Trophoblast cell (in vitro differentiated cells and primary cell): ENCODE measurements around the gene PIGB.

Experiments used
- DNase-seq, 2 donors: peaks; one replicate each; pipeline ENCODE4 v3.0.0-alpha.2; 2016
- H2AFZ ChIP-seq: 2 replicates; pipeline ENCODE4 v1.6.1; 2013; ENCODE audit warnings: low read length, moderate library complexity, mild to moderate bottlenecking; ENCODE audit not compliant: insufficient read depth, poor library complexity
- H2AK5ac ChIP-seq: 2 replicates; pipeline ENCODE4 v1.6.1; 2013; ENCODE audit warnings: mild to moderate bottlenecking, low read length
- H2BK120ac ChIP-seq: 2 replicates; pipeline ENCODE4 v1.6.1; 2013; ENCODE audit warnings: low read length, mild to moderate bottlenecking, moderate library complexity; ENCODE audit not compliant: insufficient read depth, poor library complexity
- H2BK12ac ChIP-seq: 2 replicates; pipeline ENCODE4 v1.6.1; 2013; ENCODE audit warnings: mild to moderate bottlenecking, low read length, moderate library complexity
- H2BK5ac ChIP-seq: 2 replicates; pipeline ENCODE4 v1.6.1; 2013; ENCODE audit warnings: low read length, low read depth, moderate library complexity, mild to moderate bottlenecking; ENCODE audit not compliant: poor library complexity
- H3K14ac ChIP-seq: 2 replicates; pipeline ENCODE4 v1.6.1; 2013; ENCODE audit warnings: mild to moderate bottlenecking, low read length
- H3K18ac ChIP-seq: 2 replicates; pipeline ENCODE4 v1.6.1; 2013; ENCODE audit warnings: mild to moderate bottlenecking, low read length
- H3K23ac ChIP-seq: 2 replicates; pipeline ENCODE4 v1.6.1; 2013; ENCODE audit warnings: low read length
- H3K27ac ChIP-seq: 2 replicates; pipeline ENCODE4 v1.5.1; 2013; ENCODE audit warnings: low read depth, mild to moderate bottlenecking, inconsistent platforms, low read length, moderate library complexity
- H3K27me3 ChIP-seq: 2 replicates; pipeline ENCODE4 v1.6.1; 2013; ENCODE audit warnings: inconsistent platforms, mild to moderate bottlenecking, low read length, moderate library complexity; ENCODE audit not compliant: insufficient read depth
- H3K36me3 ChIP-seq, 2 experiments: 1 replicate in 1 of 2; 2 replicates in 1 of 2; pipeline ENCODE4 v1.6.1; 2013; ENCODE audit warnings: low read length in 2 of 2, mild to moderate bottlenecking in 2 of 2, moderate library complexity in 1 of 2; ENCODE audit not compliant: insufficient read depth in 2 of 2, control insufficient read depth in 1 of 2
- H3K4ac ChIP-seq: 2 replicates; pipeline ENCODE4 v1.6.1; 2013; ENCODE audit warnings: low read depth, mild to moderate bottlenecking, low read length, moderate library complexity
- H3K4me1 ChIP-seq, 2 experiments: 1 replicate in 1 of 2; 2 replicates in 1 of 2; pipeline ENCODE4 v1.6.1; 2013; ENCODE audit warnings: low read length in 2 of 2, mild to moderate bottlenecking in 2 of 2, moderate library complexity in 1 of 2; ENCODE audit not compliant: insufficient read depth in 2 of 2, control insufficient read depth in 1 of 2
- H3K4me2 ChIP-seq: 2 replicates; pipeline ENCODE4 v1.6.1; 2013; ENCODE audit warnings: inconsistent platforms, mild to moderate bottlenecking, low read length, moderate library complexity
- H3K4me3 ChIP-seq: 2 replicates; pipeline ENCODE4 v1.5.1; 2013; ENCODE audit warnings: mild to moderate bottlenecking, low read depth, low read length, inconsistent platforms
- H3K79me1 ChIP-seq: one replicate; pipeline ENCODE4 v1.6.1; 2013; ENCODE audit warnings: low read length
- H3K79me2 ChIP-seq: 2 replicates; pipeline ENCODE4 v1.6.1; 2013; ENCODE audit warnings: low read length, mild to moderate bottlenecking; ENCODE audit not compliant: control insufficient read depth, insufficient read depth, poor library complexity
- H3K9ac ChIP-seq: 2 replicates; pipeline ENCODE4 v1.6.1; 2013; ENCODE audit warnings: mild to moderate bottlenecking, low read length
- H3K9me3 ChIP-seq: 2 replicates; pipeline ENCODE4 v1.6.1; 2013; ENCODE audit warnings: low read depth, mild to moderate bottlenecking, control low read depth, inconsistent platforms, low read length; ENCODE audit not compliant: insufficient read depth
- H4K12ac ChIP-seq: 2 replicates; pipeline ENCODE4 v1.6.1; 2013; ENCODE audit warnings: low read depth, mild to moderate bottlenecking, low read length, moderate library complexity
- H4K8ac ChIP-seq: 2 replicates; pipeline ENCODE4 v1.6.1; 2013; ENCODE audit warnings: low read depth, mild to moderate bottlenecking, low read length, moderate library complexity
- H4K91ac ChIP-seq: one replicate; pipeline ENCODE4 v1.6.1; 2013; ENCODE audit warnings: low read depth, mild to moderate bottlenecking, low read length, moderate library complexity
- WGBS: extraction: QIAGEN DNeasy Blood & Tissue Kit; methylation state at CpG from one replicate; pipeline ENCODE4 v1.1.7; 2013; ENCODE audit warnings: missing lambda C conversion rate; ENCODE audit not compliant: insufficient read length, insufficient coverage; ENCODE audit errors: extremely low coverage; 5-methylcytosine and 5-hydroxymethylcytosine counted together

Gene PIGB

DNA sequence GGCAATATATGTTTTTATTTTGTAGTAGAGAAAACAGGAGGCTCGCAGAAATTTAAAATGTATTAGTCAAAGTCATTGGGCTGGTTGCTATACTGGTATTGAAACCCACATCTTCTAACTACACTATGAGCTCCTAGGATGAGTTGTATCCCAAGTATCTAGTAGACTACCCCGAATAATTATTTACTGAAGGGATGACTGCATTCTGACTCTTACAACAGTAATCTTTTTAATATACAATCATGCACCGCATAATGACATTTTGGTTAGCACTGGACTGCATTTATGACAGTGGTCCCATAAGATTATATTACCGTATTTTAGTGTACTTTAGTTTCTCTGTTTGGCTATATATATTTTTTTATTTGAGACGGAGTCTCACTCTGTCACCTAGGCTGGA lies 15.3 kb downstream of the PIGB start:
- no CpG with 5 or more reads among the region's 5 CpGs for WGBS

DNA sequence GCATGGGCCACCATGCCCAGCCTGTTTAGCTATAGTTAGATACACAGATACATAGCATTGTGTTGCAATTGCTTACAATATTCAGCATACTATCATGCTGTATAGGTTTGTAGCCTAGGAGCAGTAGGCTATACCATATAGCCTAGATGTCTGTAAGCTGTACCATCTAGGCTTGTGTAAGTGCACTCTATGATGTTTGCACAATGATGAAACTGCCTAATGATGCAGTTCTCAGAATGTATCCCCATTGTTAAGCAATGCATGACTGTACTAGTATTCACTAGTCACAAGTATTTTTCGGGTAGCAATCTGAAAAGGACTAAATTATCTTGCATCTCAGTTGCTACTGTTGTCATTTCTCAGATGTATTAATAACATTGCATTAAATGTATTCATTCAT lies 16.0 kb downstream of the PIGB start:
- Histone ChIP-seq H4K8ac (no peak overlapping the region), H3K14ac (no peak overlapping the region), H3K9ac (no peak overlapping the region), H2BK5ac (no peak overlapping the region), H3K27me3 (no peaks in the 10 kb centered on the region), H3K9me3 (no peaks in the 10 kb centered on the region), H4K91ac (no peak overlapping the region), H3K27ac (no peak overlapping the region), H2AFZ (no peak overlapping the region), H3K23ac (no peak overlapping the region), H2AK5ac (no peak overlapping the region), H3K4me1 (no peaks in the 10 kb centered on the region), H3K79me2 (no peaks in the 10 kb centered on the region), H3K4ac (no peak overlapping the region), H3K79me1 (no peaks in the 10 kb centered on the region), H3K18ac (no peak overlapping the region), H2BK12ac (no peak overlapping the region), H3K36me3 (no peaks in the 10 kb centered on the region), H3K4me3 (no peak overlapping the region), H2BK120ac (no peak overlapping the region), H4K12ac (no peak overlapping the region), H3K4me2 (no peak overlapping the region)
- no peak for DNase-seq
- WGBS = no CpG with 5 or more reads among the region's 1 CpG

More for the DNA sequence above, 15.3 kb downstream of the PIGB start:
- H3K36me3 ChIP-seq = no peaks in the 10 kb centered on the region
- no peak overlapping the region for H2BK12ac ChIP-seq
- H3K79me2 ChIP-seq = no peaks in the 10 kb centered on the region
- H3K4me3 ChIP-seq = no peak overlapping the region
- no peak overlapping the region for H2AFZ ChIP-seq
- no peaks in the 10 kb centered on the region for H3K4me1 ChIP-seq
- DNase-seq = no peak
- H2BK5ac ChIP-seq = no peak overlapping the region
- no peaks in the 10 kb centered on the region for H3K79me1 ChIP-seq
- H3K4ac ChIP-seq = no peak overlapping the region
- no peak overlapping the region for H3K18ac ChIP-seq
- no peaks in the 10 kb centered on the region for H3K9me3 ChIP-seq
- H3K9ac ChIP-seq = no peak overlapping the region
- no peak overlapping the region for H3K14ac ChIP-seq
- H3K27ac ChIP-seq = no peak overlapping the region
- no peak overlapping the region for H2BK120ac ChIP-seq
- no peak overlapping the region for H3K23ac ChIP-seq
- H3K27me3 ChIP-seq = no peaks in the 10 kb centered on the region
- H4K12ac ChIP-seq = no peak overlapping the region
- no peak overlapping the region for H2AK5ac ChIP-seq
- no peak overlapping the region for H4K91ac ChIP-seq
- no peak overlapping the region for H4K8ac ChIP-seq
- no peak overlapping the region for H3K4me2 ChIP-seq

DNA sequence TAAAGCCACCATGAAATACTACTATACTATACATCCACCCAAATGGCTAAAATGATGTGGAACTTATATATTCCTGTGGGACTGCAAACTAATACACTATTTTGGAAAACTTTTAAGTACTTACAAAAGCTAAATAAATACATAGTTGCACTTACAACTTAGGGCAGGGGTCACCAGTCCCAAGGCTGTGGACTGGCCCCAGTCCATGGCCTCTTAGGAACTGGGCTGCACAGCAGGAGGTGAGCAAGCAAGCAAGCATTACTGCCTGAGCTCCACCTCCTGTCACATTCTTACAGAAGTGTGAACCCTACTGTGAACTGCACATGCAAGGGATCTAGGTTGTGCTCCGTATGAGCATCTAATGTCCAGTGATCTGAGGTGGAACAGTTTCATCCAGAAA lies 18.1 kb downstream of the PIGB start:
- Histone ChIP-seq H3K18ac (no peak overlapping the region), H2AFZ (no peak overlapping the region), H3K9me3 (no peaks in the 10 kb centered on the region), H3K79me1 (no peaks in the 10 kb centered on the region), H3K79me2 (no peaks in the 10 kb centered on the region), H3K9ac (peak overlapping the region; percentile 53), H3K36me3 (no peaks in the 10 kb centered on the region), H3K14ac (no peak overlapping the region), H4K12ac (no peak overlapping the region), H4K8ac (no peak overlapping the region), H3K23ac (peak overlapping the region; percentile 85), H3K27ac (no peak overlapping the region), H3K4me3 (no peak overlapping the region), H2AK5ac (no peak overlapping the region), H3K27me3 (no peaks in the 10 kb centered on the region), H3K4me1 (no peaks in the 10 kb centered on the region), H2BK5ac (no peak overlapping the region), H2BK120ac (no peak overlapping the region), H2BK12ac (no peak overlapping the region), H3K4ac (no peak overlapping the region), H4K91ac (no peak overlapping the region), H3K4me2 (no peak overlapping the region)
- no peak for DNase-seq
- WGBS = no CpG with 5 or more reads among the region's 1 CpG

DNA sequence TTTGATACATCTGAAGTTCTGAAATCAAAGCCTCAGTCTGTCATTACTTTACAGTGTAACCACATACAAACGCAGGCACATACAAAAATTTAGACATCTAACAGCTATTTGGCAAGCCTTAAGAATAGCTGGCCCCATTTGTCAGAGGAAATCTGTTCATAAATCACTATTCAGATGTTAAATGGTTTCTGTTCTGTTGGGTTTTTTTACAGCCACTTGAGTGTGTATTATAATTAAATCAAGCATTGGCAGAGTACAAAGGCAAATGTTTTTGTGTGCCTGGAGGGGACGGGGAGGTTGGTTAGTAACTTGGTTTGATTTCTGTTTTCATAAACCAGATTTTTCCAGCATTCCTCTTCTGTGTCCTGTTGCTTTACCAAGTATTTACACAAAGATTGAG lies 24.1 kb downstream of the PIGB start:
- Histone ChIP-seq H2BK12ac (no peak overlapping the region), H2AFZ (no peak overlapping the region), H3K23ac (no peak overlapping the region), H3K4me2 (no peak overlapping the region), H2AK5ac (no peak overlapping the region), H2BK120ac (no peak overlapping the region), H4K8ac (no peak overlapping the region), H3K27me3 (no peaks in the 10 kb centered on the region), H3K14ac (no peak overlapping the region), H3K36me3 (no peaks in the 10 kb centered on the region), H3K79me2 (no peaks in the 10 kb centered on the region), H3K9me3 (no peaks in the 10 kb centered on the region), H2BK5ac (no peak overlapping the region), H3K79me1 (no peaks in the 10 kb centered on the region), H3K9ac (no peak overlapping the region), H3K4me1 (no peaks in the 10 kb centered on the region), H3K4me3 (no peak overlapping the region), H3K27ac (no peak overlapping the region), H4K91ac (no peak overlapping the region), H3K4ac (no peak overlapping the region), H3K18ac (no peak overlapping the region), H4K12ac (no peak overlapping the region)
- no peak for DNase-seq
- no CpG with 5 or more reads among the region's 2 CpGs for WGBS
